Liver (tissue), 9 donors: ENCODE measurements around the gene SLC6A12. TPM values are rescaled to one million over a fixed set of nuclear protein-coding genes. Genes with fewer than 3 reads are reported as not detected.

Source experiments
- DNase-seq: peaks from one replicate; pipeline ENCODE4 v3.0.0-alpha.2; 2017; ENCODE audit warnings: low spot score
- H3K27ac ChIP-seq, 2 donors: one replicate each; pipeline ENCODE4 v1.7.0; 2013; ENCODE audit warnings: inconsistent platforms in 2 of 2, low read length in 2 of 2, control low read depth in 1 of 2, low read depth in 1 of 2, mild to moderate bottlenecking in 1 of 2
- H3K27me3 ChIP-seq, 4 donors: one replicate each; pipeline versions ENCODE4 v1.6.1 to v1.7.0; 2013; ENCODE audit warnings: low read length in 3 of 4, inconsistent platforms in 1 of 4, mild to moderate bottlenecking in 1 of 4, moderate library complexity in 1 of 4; ENCODE audit not compliant: control insufficient read depth in 4 of 4, insufficient read depth in 4 of 4
- H3K36me3 ChIP-seq, 4 donors: one replicate each; pipeline versions ENCODE4 v1.6.1 to v1.7.0; 2013; ENCODE audit warnings: low read length in 3 of 4, mild to moderate bottlenecking in 3 of 4, low read depth in 1 of 4, moderate library complexity in 1 of 4; ENCODE audit not compliant: control insufficient read depth in 4 of 4, insufficient read depth in 3 of 4
- H3K4me1 ChIP-seq, 4 donors: one replicate each; pipeline versions ENCODE4 v1.6.1 to v1.7.0; 2013; ENCODE audit warnings: low read length in 3 of 4, mild to moderate bottlenecking in 3 of 4, moderate library complexity in 1 of 4; ENCODE audit not compliant: control insufficient read depth in 4 of 4, insufficient read depth in 4 of 4
- H3K4me3 ChIP-seq, 3 donors: one replicate each; pipeline versions ENCODE4 v1.6.1 to v1.7.0; 2013; ENCODE audit warnings: low read length in 3 of 3, control low read depth in 1 of 3, low read depth in 1 of 3, mild to moderate bottlenecking in 1 of 3
- H3K9ac ChIP-seq, 2 donors: one replicate each; pipeline ENCODE4 v1.7.0; 2013; ENCODE audit warnings: low read length in 2 of 2, mild to moderate bottlenecking in 2 of 2, moderate library complexity in 2 of 2, control low read depth in 1 of 2, low read depth in 1 of 2
- H3K9me3 ChIP-seq, 4 donors: one replicate each; pipeline versions ENCODE4 v1.6.1 to v1.7.0; 2013; ENCODE audit warnings: low read length in 3 of 4; ENCODE audit not compliant: control insufficient read depth in 4 of 4
- EGR1 ChIP-seq, 2 donors: IDR thresholded peaks; 2 replicates each; pipeline ENCODE4 v1.6.1; 2016 to 2018; ENCODE audit warnings: antibody characterized with exemption in 2 of 2, low read depth in 2 of 2
- FOXA1 ChIP-seq: IDR thresholded peaks from 2 replicates; pipeline ENCODE4 v1.6.1; 2016; ENCODE audit warnings: antibody characterized with exemption
- FOXA2 ChIP-seq: IDR thresholded peaks from 2 replicates; pipeline ENCODE4 v1.6.1; 2016; ENCODE audit warnings: antibody characterized with exemption
- GABPA ChIP-seq, 2 donors: IDR thresholded peaks in 1 of 2; conservative IDR thresholded peaks in 1 of 2; 2 replicates each; pipeline ENCODE4 v1.6.1; 2016; ENCODE audit warnings: antibody characterized with exemption in 2 of 2, mild to moderate bottlenecking in 1 of 2, moderate library complexity in 1 of 2
- HNF4A ChIP-seq, 2 donors: conservative IDR thresholded peaks; 2 replicates each; pipeline ENCODE4 v1.6.1; 2016; ENCODE audit warnings: antibody characterized with exemption in 2 of 2, mild to moderate bottlenecking in 2 of 2
- HNF4G ChIP-seq: IDR thresholded peaks from 2 replicates; pipeline ENCODE4 v1.6.1; 2016; ENCODE audit warnings: antibody characterized with exemption
- JUND ChIP-seq, 2 donors: IDR thresholded peaks; 2 replicates each; pipeline ENCODE4 v1.6.1; 2016; ENCODE audit warnings: antibody characterized with exemption in 2 of 2
- NR2F2 ChIP-seq: IDR thresholded peaks from 2 replicates; pipeline ENCODE4 v1.6.1; 2016; ENCODE audit warnings: antibody characterized with exemption
- RAD21 ChIP-seq, 2 donors: IDR thresholded peaks; 2 replicates each; pipeline ENCODE4 v1.6.1; 2016; ENCODE audit warnings: antibody characterized with exemption in 2 of 2, mild to moderate bottlenecking in 2 of 2
- REST ChIP-seq: IDR thresholded peaks from 2 replicates; pipeline ENCODE4 v1.6.1; 2016; ENCODE audit warnings: antibody characterized with exemption, mild to moderate bottlenecking
- RXRA ChIP-seq, 2 donors: IDR thresholded peaks; 2 replicates each; pipeline ENCODE4 v1.6.1; 2017 to 2018; ENCODE audit warnings: antibody characterized with exemption in 2 of 2, mild to moderate bottlenecking in 1 of 2
- SP1 ChIP-seq: IDR thresholded peaks from 2 replicates; pipeline ENCODE4 v1.6.1; 2018; ENCODE audit warnings: antibody characterized with exemption, mild to moderate bottlenecking
- TAF1 ChIP-seq: conservative IDR thresholded peaks from 2 replicates; pipeline ENCODE4 v1.6.1; 2016; ENCODE audit warnings: antibody characterized with exemption, mild to moderate bottlenecking
- YY1 ChIP-seq: IDR thresholded peaks from 2 replicates; pipeline ENCODE4 v1.6.1; 2016; ENCODE audit warnings: antibody characterized with exemption, mild to moderate bottlenecking
- ZBTB33 ChIP-seq: IDR thresholded peaks from 2 replicates; pipeline ENCODE4 v1.6.1; 2016; ENCODE audit warnings: antibody characterized with exemption
- WGBS: extraction: QIAGEN DNeasy Blood & Tissue Kit; methylation state at CpG from one replicate; pipeline ENCODE4 v1.1.7; 2013; 5-methylcytosine and 5-hydroxymethylcytosine counted together
- polyA plus RNA-seq, 2 donors: library from polyadenylated mRNA; stranded (reverse) in 1 of 2; unstranded in 1 of 2; fragments of 200-250 nt in 1 of 2; fragments of >200 nt in 1 of 2; fragmentation: Nextera tagmentation in 1 of 2; extraction: Ambion mirVana in 1 of 2; gene quantifications; one replicate each; pipeline versions ENCODE4 v1.2.1 to v1.2.3, GENCODE V29; 2013 to 2015
- total RNA-seq, 2 donors: library from RNA; depleted of rRNA; stranded (reverse); fragments of >200 nt; gene quantifications; one replicate each; pipeline ENCODE4 v1.2.3, GENCODE V29; 2014
- TF ChIP-seq, protein P1 (sequence below): IDR thresholded peaks from 2 replicates; pipeline ENCODE4 v1.6.1; 2016; ENCODE audit warnings: antibody characterized with exemption
- TF ChIP-seq, protein P2 (sequence below): IDR thresholded peaks from 2 replicates; pipeline ENCODE4 v1.6.1; 2016; ENCODE audit warnings: antibody characterized with exemption
- donor health status: healthy.
- donor health status: healthy.
- donor health status: healthy.
- donor health status: healthy.
- donor health status: healthy.

SLC6A12 gene
- total and polyA plus RNA-seq, 4 donors: 18.2 to 30.3 (median 23.2) TPM

DNA sequence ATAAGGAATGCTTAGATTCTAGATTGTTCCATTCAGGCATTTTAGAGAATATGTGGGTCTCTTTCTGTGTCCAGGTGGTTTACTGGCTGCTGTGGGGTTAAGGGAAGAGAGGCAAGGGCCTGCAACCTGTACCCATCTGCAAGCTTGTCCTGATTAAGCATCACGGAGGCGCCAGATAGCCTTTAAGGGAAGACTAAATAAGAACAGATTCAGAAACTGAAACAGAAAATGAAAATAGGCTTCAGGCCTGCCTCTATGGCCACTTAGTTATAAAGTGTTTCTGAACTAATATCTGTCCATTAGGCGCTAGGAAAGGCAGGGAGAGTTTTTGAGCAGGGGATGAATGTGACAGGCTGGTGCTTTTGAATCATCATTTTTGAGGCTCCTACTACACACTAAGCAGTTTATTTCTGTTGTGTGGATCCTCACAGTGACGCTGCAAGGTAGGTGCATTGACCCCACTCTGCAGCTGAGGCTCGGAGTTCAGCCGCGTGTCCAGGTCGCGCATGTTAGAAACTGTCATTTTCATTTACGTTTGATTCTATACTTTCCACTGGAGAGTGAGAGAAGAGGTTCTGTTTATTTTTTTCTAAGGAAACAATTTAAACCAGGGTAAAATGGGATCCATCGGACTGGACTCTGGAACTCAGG lies 47.4 kb downstream of the SLC6A12 start:
- H3K27me3 ChIP-seq: no peaks in the 10 kb centered on the region
- H3K27ac ChIP-seq: peak overlapping the region in 1 of 2 donors; percentile 37
- DNase-seq: no peak
- no peak overlapping the region for H3K9ac ChIP-seq
- TF ChIP-seq YY1: peak; percentile 42
- no peak for TF ChIP-seq SP1
- TF ChIP-seq HNF4A (conservative IDR thresholded peaks at IDR 0.05): peak in 1 of 2 donors; percentile 58
- TF ChIP-seq, protein P1, sequence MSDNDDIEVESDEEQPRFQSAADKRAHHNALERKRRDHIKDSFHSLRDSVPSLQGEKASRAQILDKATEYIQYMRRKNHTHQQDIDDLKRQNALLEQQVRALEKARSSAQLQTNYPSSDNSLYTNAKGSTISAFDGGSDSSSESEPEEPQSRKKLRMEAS: no peak
- TF ChIP-seq RXRA (IDR thresholded peaks at IDR 0.05): peak; percentile 78 to 81
- no peak for TF ChIP-seq NR2F2
- TF ChIP-seq, protein P2, sequence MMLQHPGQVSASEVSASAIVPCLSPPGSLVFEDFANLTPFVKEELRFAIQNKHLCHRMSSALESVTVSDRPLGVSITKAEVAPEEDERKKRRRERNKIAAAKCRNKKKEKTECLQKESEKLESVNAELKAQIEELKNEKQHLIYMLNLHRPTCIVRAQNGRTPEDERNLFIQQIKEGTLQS: no peak
- H3K36me3 ChIP-seq: no peaks in the 10 kb centered on the region
- 42% methylated on average over 11 of the region's 11 CpGs for WGBS
- H3K4me3 ChIP-seq: no peak overlapping the region
- H3K4me1 ChIP-seq: peaks cover 0 to 10% (median 6%) of the 10 kb centered on the region in 4 donors
- H3K9me3 ChIP-seq: no peaks in the 10 kb centered on the region

- Histone ChIP-seq H3K4me3 (no peak overlapping the region), H3K9me3 (no peaks in the 10 kb centered on the region), H3K27me3 (no peaks in the 10 kb centered on the region), H3K27ac (no peak overlapping the region), H3K4me1 (peaks cover 0 to 10% (median 6%) of the 10 kb centered on the region in 4 donors), H3K36me3 (no peaks in the 10 kb centered on the region), H3K9ac (no peak overlapping the region)
- no peak for TF ChIP-seq HNF4A (conservative IDR thresholded peaks at IDR 0.05)
- TF ChIP-seq RXRA (IDR thresholded peaks at IDR 0.05): no peak
- no peak for TF ChIP-seq RAD21 (IDR thresholded peaks at IDR 0.05)
- TF ChIP-seq ZBTB33: no peak
- TF ChIP-seq SP1: no peak
- no peak for TF ChIP-seq JUND (IDR thresholded peaks at IDR 0.05)
- no peak for TF ChIP-seq EGR1 (IDR thresholded peaks at IDR 0.05; ENCODE audit: low read depth in 2 of 2)
- no peak for TF ChIP-seq GABPA (IDR thresholded peaks at IDR 0.05 in 1 of 2, conservative IDR thresholded peaks at IDR 0.05 in 1 of 2)
- WGBS: 97% methylated on average over 15 of the region's 15 CpGs
- DNase-seq: no peak
Measured at GRCh38 chr12:165862-166368, 48.0 kb downstream of the SLC6A12 start.

DNA sequence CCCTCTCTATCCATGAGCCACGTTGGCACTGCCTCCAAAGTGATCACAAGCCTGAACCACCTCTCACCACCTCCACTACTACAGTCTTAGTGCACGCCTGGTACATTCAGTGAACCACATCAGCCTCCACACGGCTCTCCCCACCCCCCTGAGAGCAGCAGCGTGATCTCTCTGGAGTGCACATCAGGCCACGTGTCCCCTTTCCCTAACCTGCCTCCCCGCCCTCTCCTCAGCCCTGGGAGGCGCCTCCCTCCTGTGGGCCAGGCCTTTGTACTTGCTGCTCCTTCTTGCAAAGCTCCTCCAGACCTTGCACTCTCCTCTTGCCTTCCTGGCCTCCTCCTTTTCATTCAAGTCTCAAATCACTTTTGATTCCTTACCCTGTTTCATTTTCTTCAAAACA lies 49.8 kb downstream of the SLC6A12 start:
- Histone ChIP-seq H3K4me1 (peaks cover 0 to 10% (median 6%) of the 10 kb centered on the region in 4 donors), H3K27ac (no peak overlapping the region), H3K4me3 (no peak overlapping the region), H3K9me3 (no peaks in the 10 kb centered on the region), H3K9ac (no peak overlapping the region), H3K27me3 (no peaks in the 10 kb centered on the region), H3K36me3 (no peaks in the 10 kb centered on the region)
- WGBS: 86% methylated on average over 7 of the region's 7 CpGs
- DNase-seq: no peak
- TF ChIP-seq HNF4A (conservative IDR thresholded peaks at IDR 0.05) (no peak), RAD21 (IDR thresholded peaks at IDR 0.05) (no peak), REST (no peak), FOXA2 (no peak), ZBTB33 (no peak), SP1 (no peak), HNF4G (no peak), FOXA1 (no peak), TAF1 (no peak), YY1 (no peak), NR2F2 (no peak), EGR1 (IDR thresholded peaks at IDR 0.05; ENCODE audit: low read depth in 2 of 2) (no peak), JUND (IDR thresholded peaks at IDR 0.05) (no peak)
- TF ChIP-seq, protein P2: no peak
- TF ChIP-seq, protein P1: no peak
